GM12875 (cell line): Measurements from ENCODE around the gene DTHD1.

Experiments
- H3K4me3 ChIP-seq: one replicate; pipeline ENCODE4 v1.5.1; 2011; ENCODE audit warnings: low read depth, low read length, control low read depth
- TF ChIP-seq, protein P1 (sequence below): IDR thresholded peaks from 2 replicates; pipeline ENCODE4 v1.5.1; 2011; ENCODE audit warnings: low read depth, mild to moderate bottlenecking, control low read depth, inconsistent platforms, low read length, moderate library complexity, borderline replicate concordance; ENCODE audit not compliant: insufficient read depth

DTHD1 gene

GRCh38 chr4:36330796-36331195 is 49.4 kb downstream of the DTHD1 start:
- TF ChIP-seq, protein P1, sequence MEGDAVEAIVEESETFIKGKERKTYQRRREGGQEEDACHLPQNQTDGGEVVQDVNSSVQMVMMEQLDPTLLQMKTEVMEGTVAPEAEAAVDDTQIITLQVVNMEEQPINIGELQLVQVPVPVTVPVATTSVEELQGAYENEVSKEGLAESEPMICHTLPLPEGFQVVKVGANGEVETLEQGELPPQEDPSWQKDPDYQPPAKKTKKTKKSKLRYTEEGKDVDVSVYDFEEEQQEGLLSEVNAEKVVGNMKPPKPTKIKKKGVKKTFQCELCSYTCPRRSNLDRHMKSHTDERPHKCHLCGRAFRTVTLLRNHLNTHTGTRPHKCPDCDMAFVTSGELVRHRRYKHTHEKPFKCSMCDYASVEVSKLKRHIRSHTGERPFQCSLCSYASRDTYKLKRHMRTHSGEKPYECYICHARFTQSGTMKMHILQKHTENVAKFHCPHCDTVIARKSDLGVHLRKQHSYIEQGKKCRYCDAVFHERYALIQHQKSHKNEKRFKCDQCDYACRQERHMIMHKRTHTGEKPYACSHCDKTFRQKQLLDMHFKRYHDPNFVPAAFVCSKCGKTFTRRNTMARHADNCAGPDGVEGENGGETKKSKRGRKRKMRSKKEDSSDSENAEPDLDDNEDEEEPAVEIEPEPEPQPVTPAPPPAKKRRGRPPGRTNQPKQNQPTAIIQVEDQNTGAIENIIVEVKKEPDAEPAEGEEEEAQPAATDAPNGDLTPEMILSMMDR = no peak
- H3K4me3 ChIP-seq = no peak overlapping the region

DNA sequence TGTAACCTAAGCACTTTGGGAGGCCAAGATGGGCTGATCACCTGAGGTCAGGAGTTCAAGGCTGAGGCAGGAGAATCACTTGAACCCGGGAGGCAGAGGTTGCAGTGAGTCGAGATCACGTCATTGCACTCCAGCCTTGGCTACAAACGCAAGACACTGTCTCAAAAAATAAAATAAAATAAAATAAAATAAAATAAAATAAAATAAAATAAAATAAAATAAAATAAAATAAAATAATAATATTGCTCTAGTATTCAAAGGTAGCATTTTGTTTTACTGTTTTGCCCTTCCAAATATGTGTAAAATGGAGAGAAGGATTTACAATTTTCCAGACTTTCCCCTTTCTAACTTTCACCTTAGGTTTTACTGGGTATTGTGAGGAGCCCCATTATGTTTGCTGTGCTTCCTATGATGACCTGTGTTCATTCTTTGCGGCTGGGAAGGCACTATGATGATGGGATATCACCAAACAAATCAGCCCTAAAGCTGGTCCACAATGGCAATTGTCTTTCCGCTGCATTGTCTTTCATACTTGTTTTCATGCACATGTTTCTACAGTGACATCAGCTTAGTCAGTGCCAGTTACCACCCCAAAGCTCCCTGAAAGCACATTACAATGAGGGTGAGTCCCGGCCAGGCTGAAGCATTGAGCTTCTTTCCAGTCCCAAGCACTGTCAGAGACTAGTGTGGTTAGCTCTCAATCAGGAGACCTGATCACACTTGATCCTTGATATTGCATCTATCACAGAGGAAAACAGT is 50.8 kb downstream of the DTHD1 start:
- TF ChIP-seq, protein P1 = no peak
- peak overlapping the region; percentile 16 for H3K4me3 ChIP-seq

- H3K4me3 ChIP-seq = no peak overlapping the region
- TF ChIP-seq, protein P1 = no peak
Measured at GRCh38 chr4:36332782-36333131, 51.3 kb downstream of the DTHD1 start.

DNA sequence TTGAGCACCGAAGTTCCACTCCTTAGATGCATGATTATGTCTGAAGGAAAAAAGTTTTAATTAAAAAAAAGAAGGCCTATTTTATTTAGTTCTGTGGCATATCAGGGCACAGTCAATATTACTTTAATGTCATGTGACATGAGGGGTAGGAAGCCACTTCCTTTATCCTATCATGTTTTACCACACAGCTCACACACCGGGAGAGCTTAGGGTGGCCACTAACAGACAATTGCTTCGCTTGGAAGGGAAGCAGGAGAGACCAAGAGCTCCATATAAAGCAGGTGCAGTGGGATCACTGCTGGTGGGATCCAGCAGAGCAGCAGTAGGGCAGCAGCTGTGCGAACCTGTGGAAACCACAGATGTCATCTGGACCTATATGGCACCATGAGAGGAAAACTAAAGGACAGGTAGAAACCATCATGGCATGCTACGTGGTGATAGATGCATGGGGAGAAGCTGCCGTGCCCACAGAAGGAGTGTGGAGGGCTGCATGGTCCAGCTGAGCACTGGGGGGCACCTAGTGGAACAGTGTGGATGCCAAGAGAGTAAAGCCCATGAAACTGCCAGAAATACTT is 52.0 kb downstream of the DTHD1 start:
- TF ChIP-seq, protein P1 = no peak
- H3K4me3 ChIP-seq = no peak overlapping the region

GRCh38 chr4:36337665-36338185 is 56.3 kb downstream of the DTHD1 start:
- H3K4me3 ChIP-seq = no peak overlapping the region
- TF ChIP-seq, protein P1 = no peak

- no peak overlapping the region for H3K4me3 ChIP-seq
- TF ChIP-seq, protein P1 = no peak
Measured at GRCh38 chr4:36338973-36339372, 57.6 kb downstream of the DTHD1 start.

DNA sequence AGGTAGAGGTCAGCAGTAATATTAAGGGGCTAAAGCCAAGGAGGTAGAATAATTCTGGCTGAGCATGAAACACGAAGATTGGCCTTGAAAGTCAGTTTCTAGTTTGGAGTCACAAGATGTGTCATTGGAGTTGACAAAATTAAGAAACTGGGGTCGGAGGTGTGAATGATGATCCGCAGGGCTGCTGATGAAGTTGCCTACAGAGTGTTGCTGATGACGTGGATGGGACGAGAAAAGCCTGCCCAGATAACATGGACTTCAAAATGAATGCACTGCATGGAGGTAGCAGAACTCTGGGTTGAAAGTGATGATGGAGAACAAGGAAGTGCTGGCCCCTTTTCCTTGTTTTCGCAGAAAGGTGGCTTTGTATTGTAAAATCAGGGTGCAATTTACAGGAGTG is 60.5 kb downstream of the DTHD1 start:
- no peak overlapping the region for H3K4me3 ChIP-seq
- TF ChIP-seq, protein P1 = no peak
